ENCODE measurements around the gene FAM149A. TPM values are rescaled to one million over a fixed set of nuclear protein-coding genes. Genes with fewer than 3 reads are reported as not detected.

Gene FAM149A
- total RNA-seq, 2 donors from 2014 or later: 10.1 to 16.5 TPM

Other genes with a start within 250 kb of the FAM149A start
- gene TLR3, start 35.5 kb upstream of the FAM149A start, total RNA-seq: 10 to 100 TPM in 1 of 2 donors, 1 to 10 TPM in 1; 8.3 to 13.8 TPM
- 10 to 100 TPM; 23.0 to 27.0 TPM for gene CYP4V2, start 86.9 kb downstream of the FAM149A start, total RNA-seq
- under 1 TPM; 0.57 to 0.83 TPM for gene KLKB1, start 122.8 kb downstream of the FAM149A start, total RNA-seq
- under 1 TPM in 1 of 2 donors, not detected in 1; 0.74 TPM for gene F11, start 161.5 kb downstream of the FAM149A start, total RNA-seq